GM19438 (cell line): Measurements from ENCODE around the gene DQX1.
"Not testable (repeated sequence)": the region's sequence is repeated elsewhere in the genome, so short reads cannot be mapped to it uniquely, and the experiment has no call there.

ENCODE experiments used
- ATAC-seq: cut with Tn5 transposase; IDR thresholded peaks from one replicate; pipeline ENCODE4 v1.9.1; 2021; ENCODE audit warnings: low read depth; ENCODE audit not compliant: unreplicated experiment

Gene DQX1

DNA sequence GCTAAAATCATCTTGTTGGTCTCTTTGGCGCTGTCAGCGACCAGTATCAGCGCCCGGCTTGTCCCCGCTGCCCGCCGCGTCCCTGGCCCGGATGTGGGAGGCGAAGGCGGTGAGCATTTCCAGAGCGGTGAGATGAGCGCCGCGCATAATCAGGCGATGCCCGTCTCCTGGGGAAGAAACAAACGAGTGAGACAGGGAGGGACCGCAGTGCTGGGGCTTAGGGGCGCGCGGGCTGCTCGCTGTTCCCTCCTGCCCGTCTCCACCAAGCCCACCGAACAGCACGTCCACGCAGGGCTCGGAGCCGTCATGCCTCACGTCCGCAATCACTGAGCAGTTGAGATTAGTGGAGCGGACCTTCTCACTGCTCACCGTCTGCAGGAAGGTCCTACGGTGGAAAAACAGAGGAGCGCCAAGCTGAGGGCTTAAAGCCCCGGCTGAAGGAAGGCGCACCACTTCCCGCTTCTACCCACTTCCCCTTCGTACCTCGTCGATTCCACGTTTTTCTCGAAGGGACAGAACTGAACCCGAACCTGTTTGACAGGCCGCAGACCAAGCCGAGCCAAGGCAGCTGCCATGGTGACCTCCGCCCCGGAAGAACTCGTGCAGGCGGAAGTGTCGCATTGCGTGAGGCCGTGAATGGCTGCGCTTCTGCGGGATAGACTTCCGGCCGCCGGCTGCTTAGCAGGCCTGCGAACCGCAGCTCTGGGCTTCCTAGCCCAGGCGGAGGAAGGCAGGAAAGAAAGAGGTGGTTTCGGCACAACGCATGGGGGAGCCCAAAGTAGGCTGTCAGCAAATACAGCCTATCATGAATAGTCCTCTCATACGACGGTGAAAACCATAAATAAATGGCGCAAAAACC, 53.7 kb downstream of the DQX1 start, which contains the start of gene MRPL53:
Gene MRPL53 (minus strand): TSS at position 595 of the 859 bp plus-strand sequence. CDS start 20 bp downstream, at position 575.
- peak; percentile 91 for ATAC-seq

DNA sequence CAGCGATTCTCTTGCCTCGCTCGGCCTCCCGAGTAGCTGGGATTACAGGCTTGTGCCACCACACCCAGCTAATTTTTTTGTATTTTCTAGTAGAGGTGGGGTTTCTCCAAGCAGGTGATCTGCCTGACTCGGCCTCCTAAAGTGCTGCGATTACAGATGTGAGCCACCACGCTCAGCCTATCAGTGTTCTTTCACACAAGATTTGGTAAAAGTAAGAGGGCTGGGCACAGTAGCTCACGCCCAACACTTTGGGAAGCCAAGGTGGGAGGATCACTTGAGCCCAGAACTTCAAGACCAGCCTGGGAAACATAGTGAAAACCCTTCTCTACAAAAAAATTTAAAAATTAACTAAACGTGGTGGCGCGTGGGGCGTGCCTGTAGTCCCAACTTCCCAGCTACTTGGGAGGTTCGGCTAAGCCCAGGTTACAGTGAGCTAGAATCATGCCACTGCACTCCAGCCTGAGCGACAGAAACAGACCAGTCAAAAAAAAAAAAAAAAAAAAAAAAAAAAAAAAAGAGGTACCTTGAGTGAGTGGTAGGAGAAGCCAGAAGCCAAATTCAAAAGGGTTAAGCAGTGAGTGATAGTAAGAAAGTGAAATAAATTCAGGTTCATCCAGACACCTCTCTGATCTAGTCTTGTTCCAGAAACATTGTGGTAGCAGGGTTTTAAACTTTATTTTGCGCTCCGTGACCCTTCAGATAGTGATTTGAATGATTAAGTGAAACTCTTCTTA, 54.5 kb downstream of the DQX1 start:
- no peak for ATAC-seq

DNA sequence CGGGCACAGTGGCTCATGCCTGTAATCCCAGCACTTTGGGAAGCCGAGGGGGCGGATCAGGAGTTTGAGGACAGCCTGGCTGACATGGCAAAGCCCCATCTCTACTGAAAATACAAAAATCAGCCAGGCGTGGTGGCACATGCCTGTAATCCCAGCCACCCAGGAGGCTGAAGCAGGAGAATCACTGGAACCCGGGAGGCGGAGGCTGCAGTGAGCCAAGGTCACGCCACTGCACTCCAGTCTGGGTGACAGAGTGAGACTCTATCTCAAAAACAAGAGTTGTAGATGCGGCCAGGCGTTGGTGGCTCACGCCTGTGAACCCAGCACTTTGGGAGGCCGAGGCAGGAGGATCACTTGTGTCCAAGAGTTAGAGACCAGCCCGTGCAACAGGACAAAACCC, 55.3 kb downstream of the DQX1 start:
- not testable (repeated sequence) for ATAC-seq
